Kidney epithelial cell (primary cell): ENCODE measurements around the gene ADAMTS15. TPM values are rescaled to one million over a fixed set of nuclear protein-coding genes. Genes with fewer than 3 reads are reported as not detected.

Experiments
- DNase-seq: peaks from one replicate; pipeline ENCODE4 v3.0.0-alpha.2; 2010; ENCODE audit warnings: low read depth
- H3K27me3 ChIP-seq: 2 replicates; pipeline ENCODE4 v1.6.0; 2011; ENCODE audit warnings: low read length; ENCODE audit not compliant: control insufficient read depth, insufficient read depth
- H3K36me3 ChIP-seq: 2 replicates; pipeline ENCODE4 v1.5.1; 2011; ENCODE audit warnings: low read length; ENCODE audit not compliant: control insufficient read depth, insufficient read depth
- H3K4me3 ChIP-seq: 2 replicates; pipeline ENCODE4 v1.5.1; 2011; ENCODE audit warnings: low read depth, mild to moderate bottlenecking, control low read depth, low read length
- CTCF ChIP-seq: IDR thresholded peaks from 2 replicates; pipeline ENCODE4 v1.5.1; 2011; ENCODE audit warnings: mild to moderate bottlenecking, moderate library complexity, low read length, control low read depth, inconsistent platforms; ENCODE audit not compliant: insufficient read depth, poor library complexity, severe bottlenecking
- total RNA-seq: library from RNA; depleted of rRNA; stranded (reverse); fragments of >200 nt; gene quantifications from 2 replicates; pipeline ENCODE4 v1.2.3, GENCODE V29; 2015

ADAMTS15 gene
- total RNA-seq, 1 donor from 2014 or later, result 4.2 TPM

GRCh38 chr11:130471731-130472433 lies 23.4 kb downstream of the ADAMTS15 start:
- Histone ChIP-seq H3K27me3 (peaks cover 4% of the 10 kb centered on the region), H3K36me3 (peaks cover 2% of the 10 kb centered on the region), H3K4me3 (no peak overlapping the region)
- DNase-seq, result no peak
- TF ChIP-seq CTCF, result no peak

GRCh38 chr11:130472434-130472961 lies 24.1 kb downstream of the ADAMTS15 start:
- peaks cover 4% of the 10 kb centered on the region for H3K27me3 ChIP-seq
- H3K36me3 ChIP-seq, result peaks cover 2% of the 10 kb centered on the region
- no peak overlapping the region for H3K4me3 ChIP-seq
- no peak for DNase-seq
- no peak for TF ChIP-seq CTCF

- DNase-seq, result no peak
- Histone ChIP-seq H3K36me3 (peaks cover 2% of the 10 kb centered on the region), H3K27me3 (peaks cover 4% of the 10 kb centered on the region), H3K4me3 (no peak overlapping the region)
- TF ChIP-seq CTCF, result no peak
These were observed 24.8 kb downstream of the ADAMTS15 start for GRCh38 chr11:130473056-130473794.

GRCh38 chr11:130473795-130474377 lies 25.4 kb downstream of the ADAMTS15 start:
- Histone ChIP-seq H3K4me3 (no peak overlapping the region), H3K27me3 (peaks cover 4% of the 10 kb centered on the region), H3K36me3 (peaks cover 2% of the 10 kb centered on the region)
- no peak for DNase-seq
- no peak for TF ChIP-seq CTCF

- no peak for TF ChIP-seq CTCF
- DNase-seq, result no peak
- Histone ChIP-seq H3K36me3 (peaks cover 2% of the 10 kb centered on the region), H3K27me3 (peaks cover 4% of the 10 kb centered on the region), H3K4me3 (no peak overlapping the region)
These were observed 26.4 kb downstream of the ADAMTS15 start for GRCh38 chr11:130474637-130475400.
